ENCODE data around the gene SLCO2B1. TPM values are rescaled to one million over a fixed set of nuclear protein-coding genes. Genes with fewer than 3 reads are reported as not detected.

Gene SLCO2B1
- total RNA-seq, 2 experiments from 2014 or later = not detected

DNA sequence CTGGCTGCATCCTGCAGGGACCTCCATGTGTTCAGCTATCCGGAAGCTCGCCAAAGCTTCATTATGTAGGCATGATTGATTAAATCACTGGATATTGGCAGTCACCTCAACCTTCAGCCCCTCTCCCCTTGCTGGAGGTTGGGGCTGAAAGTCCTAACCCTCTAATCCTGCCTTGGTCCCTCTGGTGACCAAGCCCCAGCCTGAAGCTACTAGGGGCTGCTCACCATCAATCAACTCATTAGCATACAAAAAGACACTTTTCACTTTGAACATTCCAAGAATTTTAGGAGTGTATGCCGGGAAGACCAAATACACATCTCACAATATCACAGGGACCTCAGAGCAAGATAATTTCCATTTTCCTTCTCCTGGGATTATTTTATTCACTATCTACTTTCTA is 50.9 kb downstream of the SLCO2B1 start:
- Mint-ChIP-seq H3K27me3 (no peaks in the 10 kb centered on the region), H3K36me3 (no peaks in the 10 kb centered on the region), H3K27ac (no peak overlapping the region), H3K9me3 (no peaks in the 10 kb centered on the region), H3K4me3 (no peak overlapping the region), H3K4me1 (no peaks in the 10 kb centered on the region)
- no peak for DNase-seq

DNA sequence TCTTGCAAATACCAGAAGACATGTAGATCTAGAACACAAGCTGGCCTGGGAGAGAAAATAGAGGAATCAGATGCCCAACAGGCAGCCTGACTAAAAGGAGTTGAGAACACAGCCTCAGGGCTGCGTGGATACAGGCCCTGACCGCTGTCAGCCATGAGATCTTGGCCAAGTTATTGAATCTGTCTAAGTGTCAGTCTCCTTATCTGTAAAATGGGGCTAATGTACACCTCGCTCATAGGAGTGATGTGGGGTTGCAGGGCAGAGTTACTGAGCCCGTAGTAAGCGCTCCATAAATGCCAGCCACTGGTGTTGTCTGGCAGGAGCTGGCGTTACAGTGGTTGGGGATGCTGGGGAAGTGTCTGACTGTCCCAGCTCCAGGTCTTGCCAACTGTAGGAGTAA is 51.3 kb downstream of the SLCO2B1 start:
- Mint-ChIP-seq H3K27me3 (no peaks in the 10 kb centered on the region), H3K27ac (no peak overlapping the region), H3K9me3 (no peaks in the 10 kb centered on the region), H3K4me1 (no peaks in the 10 kb centered on the region), H3K36me3 (no peaks in the 10 kb centered on the region), H3K4me3 (no peak overlapping the region)
- DNase-seq = no peak

DNA sequence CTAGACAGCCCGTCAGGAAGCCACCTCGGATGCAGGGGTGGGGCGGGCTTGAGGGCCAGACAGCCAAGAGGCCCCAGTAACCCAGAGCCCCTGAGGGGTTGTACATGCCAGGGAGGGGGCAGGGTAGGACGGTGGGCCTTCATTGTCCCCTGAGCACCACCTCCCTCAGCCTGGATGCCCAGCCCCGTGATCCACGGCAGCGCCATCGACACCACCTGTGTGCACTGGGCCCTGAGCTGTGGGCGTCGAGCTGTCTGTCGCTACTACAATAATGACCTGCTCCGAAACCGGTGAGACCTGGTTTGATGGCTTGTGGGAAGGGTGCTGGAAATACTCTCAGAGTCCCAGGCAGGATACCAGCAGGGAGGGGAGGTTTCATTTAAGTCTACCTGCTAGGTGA is 52.2 kb downstream of the SLCO2B1 start:
- Mint-ChIP-seq H3K9me3 (no peaks in the 10 kb centered on the region), H3K4me3 (no peak overlapping the region), H3K27me3 (no peaks in the 10 kb centered on the region), H3K36me3 (no peaks in the 10 kb centered on the region), H3K4me1 (no peaks in the 10 kb centered on the region), H3K27ac (no peak overlapping the region)
- no peak for DNase-seq

DNA sequence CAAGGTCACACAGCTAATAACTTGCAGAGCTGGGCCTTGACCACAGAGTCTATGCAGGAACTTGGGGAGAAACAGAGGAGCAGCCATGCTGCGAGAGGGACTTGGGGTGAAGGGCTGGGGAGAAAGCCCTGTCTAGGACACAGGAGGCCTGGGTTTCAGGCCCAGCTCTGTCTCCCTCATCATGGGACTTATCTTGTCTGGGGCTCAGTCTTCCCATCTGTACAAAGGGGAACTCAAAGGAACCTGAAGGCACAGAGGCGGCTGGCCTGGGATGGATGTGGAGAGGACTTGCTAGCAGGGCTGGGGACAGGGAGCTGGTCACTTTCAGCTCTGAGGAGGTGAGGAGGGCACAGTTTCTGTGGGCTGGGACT is 52.7 kb downstream of the SLCO2B1 start:
- H3K36me3 Mint-ChIP-seq = no peaks in the 10 kb centered on the region
- no peaks in the 10 kb centered on the region for H3K9me3 Mint-ChIP-seq
- no peaks in the 10 kb centered on the region for H3K4me1 Mint-ChIP-seq
- DNase-seq = no peak
- no peak overlapping the region for H3K4me3 Mint-ChIP-seq
- no peak overlapping the region for H3K27ac Mint-ChIP-seq
- H3K27me3 Mint-ChIP-seq = no peaks in the 10 kb centered on the region

DNA sequence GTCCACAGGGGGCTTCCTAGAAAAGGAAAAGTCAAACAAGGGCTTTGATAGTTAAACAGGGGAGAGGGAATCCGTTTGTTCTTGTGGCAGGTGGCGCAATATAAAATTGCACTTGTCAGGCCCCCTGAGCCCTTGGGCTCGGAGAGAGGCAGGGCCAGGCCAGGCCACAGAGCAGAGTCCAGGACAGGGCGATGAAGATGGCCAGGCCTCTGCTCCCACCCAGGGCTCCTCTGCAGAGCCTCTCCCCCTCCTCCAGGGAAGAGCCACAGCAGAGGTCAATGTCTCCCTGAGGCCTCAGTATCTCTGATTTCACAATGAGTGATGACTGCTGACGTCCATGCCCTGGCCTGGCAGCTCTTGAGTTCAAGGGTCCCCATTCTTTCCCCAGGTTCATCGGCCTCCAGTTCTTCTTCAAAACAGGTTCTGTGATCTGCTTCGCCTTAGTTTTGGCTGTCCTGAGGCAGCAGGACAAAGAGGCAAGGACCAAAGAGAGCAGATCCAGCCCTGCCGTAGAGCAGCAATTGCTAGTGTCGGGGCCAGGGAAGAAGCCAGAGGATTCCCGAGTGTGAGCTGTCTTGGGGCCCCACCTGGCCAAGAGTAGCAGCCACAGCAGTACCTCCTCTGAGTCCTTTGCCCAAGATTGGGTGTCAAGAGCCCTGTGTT is 53.2 kb downstream of the SLCO2B1 start:
- Mint-ChIP-seq H3K9me3 (no peaks in the 10 kb centered on the region), H3K27me3 (no peaks in the 10 kb centered on the region), H3K36me3 (no peaks in the 10 kb centered on the region), H3K4me3 (no peak overlapping the region), H3K27ac (no peak overlapping the region), H3K4me1 (no peaks in the 10 kb centered on the region)
- no peak for DNase-seq

DNA sequence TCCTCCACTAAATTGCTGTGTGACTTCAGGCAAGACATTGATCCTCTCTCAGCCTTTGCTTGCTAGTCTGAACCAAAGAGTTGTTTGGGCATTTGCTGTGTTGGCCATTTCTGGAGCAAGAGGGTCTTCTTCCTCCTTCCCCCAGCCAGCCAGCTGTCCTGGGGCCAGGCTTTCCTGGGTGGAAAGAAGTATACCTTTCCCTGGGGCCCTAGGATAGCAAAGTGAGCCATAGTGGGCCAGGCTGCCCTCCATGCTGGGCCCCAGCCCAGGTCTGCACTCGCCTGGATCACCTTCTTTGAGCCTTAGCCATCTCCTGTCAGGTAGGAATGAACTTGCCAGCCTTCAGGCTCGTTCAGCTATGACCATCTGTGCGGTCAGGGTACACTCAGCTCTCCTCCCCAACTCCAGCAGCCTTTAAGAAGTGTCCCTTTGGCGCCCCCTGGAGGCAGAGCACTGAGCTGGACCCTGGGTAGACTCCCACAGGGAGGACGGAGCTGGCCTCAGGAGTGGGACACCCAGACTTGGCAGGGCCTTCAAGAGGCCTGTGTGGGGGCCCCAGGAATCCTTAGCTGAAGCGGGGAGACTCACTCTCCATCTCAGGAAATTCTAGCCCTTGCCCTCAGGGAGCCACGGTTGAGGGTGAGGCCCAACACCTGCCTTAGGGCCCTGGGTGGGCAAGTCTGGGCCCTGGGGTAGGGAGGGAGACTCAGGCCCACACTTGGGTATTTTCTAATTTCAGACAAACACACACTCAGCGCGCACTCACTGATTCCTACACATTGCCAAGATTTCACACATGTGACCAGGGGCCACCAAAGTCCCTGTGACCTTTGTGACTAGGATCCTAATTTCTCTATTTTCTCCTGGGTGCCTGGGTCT is 54.0 kb downstream of the SLCO2B1 start:
- Mint-ChIP-seq H3K4me3 (no peak overlapping the region), H3K27me3 (no peaks in the 10 kb centered on the region), H3K36me3 (no peaks in the 10 kb centered on the region), H3K9me3 (no peaks in the 10 kb centered on the region), H3K4me1 (no peaks in the 10 kb centered on the region), H3K27ac (no peak overlapping the region)
- DNase-seq = peak; percentile 72

DNA sequence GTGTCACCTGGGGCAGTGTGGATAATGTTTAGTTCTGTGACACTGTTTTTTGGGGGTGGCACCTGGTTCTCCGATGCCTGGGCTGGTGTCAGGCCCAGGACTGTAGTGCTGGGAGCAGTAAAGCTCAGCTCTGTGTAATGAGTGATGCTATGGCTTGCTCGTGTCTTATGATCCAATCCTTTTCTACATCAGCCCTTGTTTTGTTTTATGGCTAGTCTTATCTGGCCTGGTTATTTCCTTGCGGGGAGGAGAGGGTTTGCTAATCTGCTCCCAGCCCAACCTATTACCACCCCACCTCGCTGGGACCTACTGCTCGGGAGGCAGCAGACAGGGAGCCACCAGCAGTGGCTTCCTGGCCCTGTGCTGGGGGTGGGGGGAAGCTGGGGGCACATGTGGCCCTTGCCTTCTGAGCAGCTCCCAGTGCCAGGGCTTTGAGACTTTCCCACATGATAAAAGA is 54.7 kb downstream of the SLCO2B1 start:
- H3K27me3 Mint-ChIP-seq = no peaks in the 10 kb centered on the region
- H3K9me3 Mint-ChIP-seq = no peaks in the 10 kb centered on the region
- H3K36me3 Mint-ChIP-seq = no peaks in the 10 kb centered on the region
- no peak for DNase-seq
- H3K4me1 Mint-ChIP-seq = no peaks in the 10 kb centered on the region
- H3K27ac Mint-ChIP-seq = no peak overlapping the region
- no peak overlapping the region for H3K4me3 Mint-ChIP-seq

DNA sequence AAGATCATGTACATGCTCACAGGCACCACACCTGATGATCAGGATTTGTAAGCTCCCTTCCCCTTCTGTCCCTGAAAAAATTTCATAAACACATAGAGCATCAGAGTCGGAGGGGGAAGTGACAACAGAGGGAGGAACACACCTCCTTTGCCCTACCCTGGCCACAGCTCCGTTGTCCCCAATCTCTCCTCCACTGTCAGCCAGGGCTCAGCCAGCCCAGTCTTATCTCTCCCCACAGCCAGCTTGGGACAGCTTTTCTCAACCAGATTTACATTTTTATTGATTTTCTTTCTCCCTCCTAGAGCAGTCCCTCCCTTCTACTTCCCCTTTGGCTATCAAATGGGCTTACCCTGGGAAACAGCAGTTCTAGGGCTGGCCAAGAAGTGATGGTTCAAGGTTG is 57.5 kb downstream of the SLCO2B1 start:
- H3K36me3 Mint-ChIP-seq = no peaks in the 10 kb centered on the region
- H3K27me3 Mint-ChIP-seq = peaks cover 5% of the 10 kb centered on the region
- H3K4me3 Mint-ChIP-seq = no peak overlapping the region
- H3K27ac Mint-ChIP-seq = no peak overlapping the region
- H3K4me1 Mint-ChIP-seq = no peaks in the 10 kb centered on the region
- no peak for DNase-seq
- no peaks in the 10 kb centered on the region for H3K9me3 Mint-ChIP-seq

DNA sequence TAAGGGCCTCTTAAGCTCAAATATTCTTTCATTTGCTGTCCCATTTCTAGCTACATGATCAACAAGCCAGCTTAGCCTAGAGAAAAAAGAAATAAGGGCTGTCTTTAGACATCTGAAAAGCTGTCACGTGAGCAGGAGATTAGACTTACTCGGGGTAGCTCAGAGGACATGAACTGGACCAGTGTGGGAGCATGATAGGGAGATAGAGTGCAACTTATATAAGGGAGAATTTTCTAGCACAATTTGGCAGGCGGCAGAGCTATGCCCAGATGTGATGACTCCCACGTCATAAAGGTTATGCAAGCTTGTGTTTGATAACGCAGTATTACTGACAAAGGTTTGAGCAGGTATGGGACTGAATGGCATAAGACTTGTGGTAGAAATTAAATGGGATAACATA is 61.5 kb downstream of the SLCO2B1 start:
- Mint-ChIP-seq H3K9me3 (no peaks in the 10 kb centered on the region), H3K4me3 (no peak overlapping the region), H3K27ac (no peak overlapping the region), H3K27me3 (peaks cover 14% of the 10 kb centered on the region), H3K36me3 (no peaks in the 10 kb centered on the region), H3K4me1 (no peaks in the 10 kb centered on the region)
- DNase-seq = no peak

DNA sequence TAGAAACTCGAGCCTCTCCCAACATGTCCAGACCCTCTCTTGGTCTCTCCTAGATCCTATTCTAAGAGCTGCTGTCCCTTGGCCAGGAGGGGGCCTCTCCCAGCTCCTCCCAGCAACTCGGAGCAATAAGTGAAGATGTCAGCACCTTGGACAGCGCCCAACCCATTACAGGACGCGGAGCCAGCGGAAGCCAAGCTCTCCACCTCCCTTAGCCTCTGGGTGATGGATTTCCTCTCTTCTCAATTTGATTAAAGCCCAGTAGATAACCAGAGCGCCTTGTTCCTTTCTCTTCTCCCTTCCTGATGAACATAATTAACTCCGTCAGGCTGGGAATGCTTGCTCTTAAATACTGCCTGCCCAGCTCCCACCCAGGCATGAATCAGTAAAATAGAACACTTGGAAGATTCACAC is 63.5 kb downstream of the SLCO2B1 start:
- H3K27ac Mint-ChIP-seq = no peak overlapping the region
- H3K36me3 Mint-ChIP-seq = no peaks in the 10 kb centered on the region
- H3K4me3 Mint-ChIP-seq = no peak overlapping the region
- H3K27me3 Mint-ChIP-seq = peaks cover 20% of the 10 kb centered on the region
- DNase-seq = peak; percentile 73
- H3K4me1 Mint-ChIP-seq = no peaks in the 10 kb centered on the region
- no peaks in the 10 kb centered on the region for H3K9me3 Mint-ChIP-seq

DNA sequence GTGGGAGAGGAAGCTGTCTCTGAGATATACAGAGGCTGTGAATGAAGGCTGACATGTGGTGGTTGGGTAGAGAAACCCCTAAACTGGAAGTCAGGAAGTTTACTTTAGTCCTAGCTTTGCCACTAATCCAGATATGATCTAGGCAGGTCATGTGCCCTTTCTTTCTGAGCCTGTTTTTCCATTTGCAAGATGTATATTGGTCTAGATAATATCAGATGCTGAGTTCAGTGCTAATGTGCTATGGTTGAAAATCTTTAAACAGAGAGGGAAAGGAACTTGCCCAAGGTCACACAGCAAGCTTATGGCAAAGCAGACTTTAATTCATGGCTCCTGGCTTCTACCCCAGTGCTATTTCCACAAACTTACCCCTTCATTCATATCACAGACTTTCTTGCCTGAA is 63.9 kb downstream of the SLCO2B1 start:
- no peaks in the 10 kb centered on the region for H3K9me3 Mint-ChIP-seq
- no peak for DNase-seq
- H3K36me3 Mint-ChIP-seq = no peaks in the 10 kb centered on the region
- no peak overlapping the region for H3K4me3 Mint-ChIP-seq
- H3K27ac Mint-ChIP-seq = no peak overlapping the region
- no peaks in the 10 kb centered on the region for H3K4me1 Mint-ChIP-seq
- peaks cover 20% of the 10 kb centered on the region for H3K27me3 Mint-ChIP-seq

DNA sequence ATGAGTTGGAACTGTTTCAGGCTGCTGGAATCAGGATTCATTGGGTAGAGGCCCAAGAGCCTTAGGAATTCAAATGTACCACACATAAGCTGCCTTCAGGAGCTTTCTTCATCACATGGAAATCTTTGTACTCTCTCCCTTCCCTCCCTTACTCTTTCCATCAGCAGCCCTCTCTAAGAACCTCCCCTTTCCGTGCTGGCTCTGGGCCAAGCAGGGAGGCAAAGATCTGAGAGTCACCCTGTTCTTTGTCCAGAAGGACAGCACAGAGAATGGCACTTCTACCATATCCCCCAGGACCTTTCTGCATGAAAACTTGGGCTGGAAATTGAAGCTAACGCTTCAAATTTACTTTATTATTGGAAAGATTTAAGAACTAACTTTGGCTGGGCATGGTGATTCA is 69.0 kb downstream of the SLCO2B1 start:
- no peaks in the 10 kb centered on the region for H3K4me1 Mint-ChIP-seq
- H3K4me3 Mint-ChIP-seq = no peak overlapping the region
- no peaks in the 10 kb centered on the region for H3K9me3 Mint-ChIP-seq
- H3K36me3 Mint-ChIP-seq = no peaks in the 10 kb centered on the region
- no peak overlapping the region for H3K27ac Mint-ChIP-seq
- DNase-seq = no peak
- peaks cover 6% of the 10 kb centered on the region for H3K27me3 Mint-ChIP-seq

DNA sequence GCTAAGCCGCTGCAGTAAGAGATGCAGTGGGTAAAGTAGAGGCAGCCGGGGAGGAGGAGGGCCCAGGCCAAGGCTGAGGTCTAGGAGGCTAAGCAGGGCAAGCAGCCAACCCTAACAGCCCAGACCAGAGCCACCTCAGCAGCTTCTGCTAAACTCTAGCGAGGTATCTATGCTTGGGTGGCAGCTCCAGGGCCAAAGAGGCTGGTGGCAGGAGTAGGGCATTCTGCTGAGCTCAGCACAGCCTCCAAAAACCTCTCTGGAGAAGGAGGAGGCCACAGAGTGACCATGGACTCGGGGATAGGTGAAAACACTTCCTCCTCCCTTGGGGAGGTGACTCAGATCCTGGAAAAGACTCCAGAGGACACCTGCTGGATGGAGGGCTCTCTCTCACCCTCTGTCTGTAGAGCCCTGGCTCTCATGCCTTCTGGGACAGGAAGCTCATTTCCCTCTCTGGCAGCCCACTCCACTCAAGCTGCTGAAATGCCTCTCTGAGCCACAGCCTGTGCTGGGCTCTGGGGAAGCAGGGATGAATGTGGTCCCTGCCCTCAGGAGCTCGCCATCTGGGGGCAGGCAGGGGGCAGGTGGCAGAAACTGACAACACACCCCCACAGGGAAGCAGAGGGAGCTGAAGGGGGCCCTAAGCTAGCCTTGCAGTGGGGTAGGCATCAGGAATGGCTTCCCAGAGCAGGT is 73.2 kb downstream of the SLCO2B1 start:
- H3K4me1 Mint-ChIP-seq = no peaks in the 10 kb centered on the region
- H3K27me3 Mint-ChIP-seq = no peaks in the 10 kb centered on the region
- DNase-seq = no peak
- no peaks in the 10 kb centered on the region for H3K36me3 Mint-ChIP-seq
- H3K4me3 Mint-ChIP-seq = no peak overlapping the region
- H3K9me3 Mint-ChIP-seq = no peaks in the 10 kb centered on the region
- H3K27ac Mint-ChIP-seq = no peak overlapping the region

DNA sequence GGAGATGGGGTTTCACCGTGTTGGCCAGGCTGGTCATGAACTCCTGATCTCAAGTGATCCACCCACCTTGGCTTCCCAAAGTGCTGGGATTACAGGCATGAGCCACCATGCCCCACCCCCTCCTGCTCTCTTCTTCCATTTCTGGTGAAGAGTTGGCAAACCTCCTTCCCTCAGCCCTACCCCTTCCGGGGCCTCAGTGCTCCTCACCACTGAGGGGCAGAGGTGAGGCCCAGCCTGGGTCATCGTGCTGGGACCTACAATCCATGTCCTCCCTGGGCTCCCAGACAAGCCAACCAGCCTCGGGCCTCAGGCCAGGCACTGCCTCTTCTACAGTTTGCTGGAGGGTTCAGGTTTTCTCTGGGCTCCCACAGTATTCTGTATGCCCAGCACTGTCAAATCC is 74.9 kb downstream of the SLCO2B1 start:
- no peaks in the 10 kb centered on the region for H3K27me3 Mint-ChIP-seq
- no peak overlapping the region for H3K4me3 Mint-ChIP-seq
- H3K36me3 Mint-ChIP-seq = no peaks in the 10 kb centered on the region
- DNase-seq = no peak
- no peaks in the 10 kb centered on the region for H3K9me3 Mint-ChIP-seq
- no peaks in the 10 kb centered on the region for H3K4me1 Mint-ChIP-seq
- no peak overlapping the region for H3K27ac Mint-ChIP-seq

DNA sequence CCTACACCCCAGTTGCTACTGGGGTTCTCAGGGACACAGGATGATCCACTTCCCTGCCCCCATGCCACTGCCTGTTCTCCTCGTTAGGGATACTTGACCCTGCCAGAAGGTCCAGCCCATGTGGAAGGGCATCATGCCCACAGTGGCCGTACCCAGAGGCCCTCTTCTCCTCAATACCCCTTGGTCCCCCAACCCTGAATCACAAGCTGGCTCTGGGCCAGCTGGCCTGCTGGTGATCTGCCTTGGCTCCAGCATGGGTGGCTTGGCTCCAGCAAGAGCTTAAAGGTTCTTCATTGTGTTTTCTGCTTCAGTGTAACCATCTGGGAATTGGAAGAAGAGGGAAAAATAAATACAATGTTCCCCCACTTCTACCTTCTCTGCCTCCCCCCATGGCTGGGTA is 78.6 kb downstream of the SLCO2B1 start:
- Mint-ChIP-seq H3K27ac (no peak overlapping the region), H3K36me3 (no peaks in the 10 kb centered on the region), H3K4me3 (no peak overlapping the region)

More for the DNA sequence above, 78.6 kb downstream of the SLCO2B1 start:
- Mint-ChIP-seq H3K9me3 (no peaks in the 10 kb centered on the region), H3K27me3 (peaks cover 10% of the 10 kb centered on the region), H3K4me1 (no peaks in the 10 kb centered on the region)
- no peak for DNase-seq
